ENCODE measurements around the gene GTPBP2.
"Not testable (repeated sequence)": the region's sequence is repeated elsewhere in the genome, so short reads cannot be mapped to it uniquely, and the experiment has no call there.

GTPBP2 gene

GRCh38 chr6:43658161-43658560 is 29.1 kb upstream of the GTPBP2 start:
- DNase-seq (ENCODE audit: low read depth), result no peak

DNA sequence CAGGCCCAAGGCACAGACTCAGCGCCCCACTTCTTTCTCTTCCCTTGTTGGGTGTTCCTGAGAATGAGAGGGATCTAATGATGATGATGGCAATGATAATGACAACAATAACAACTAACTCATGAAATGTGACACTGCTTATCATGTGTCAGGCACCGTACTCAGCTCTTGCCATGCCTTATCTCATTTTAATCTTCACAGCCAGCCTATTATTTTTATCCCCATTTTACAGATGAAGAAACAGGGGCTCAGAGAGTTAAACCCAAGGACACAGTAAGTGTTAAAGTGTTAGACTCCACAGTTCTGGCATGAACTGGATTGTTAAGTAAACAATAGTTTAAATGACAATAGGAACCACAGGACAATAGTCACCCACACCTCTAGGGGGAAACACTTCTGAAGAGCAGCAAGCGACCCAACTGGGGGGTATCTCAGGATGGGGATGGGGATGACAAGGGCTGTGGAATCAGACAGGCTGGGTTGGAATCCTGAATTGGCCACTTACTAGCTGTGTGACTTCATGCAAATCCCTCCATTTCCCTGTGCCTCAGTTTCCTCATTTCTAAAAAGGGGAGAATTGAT is 28.2 kb upstream of the GTPBP2 start:
- no peak for DNase-seq (ENCODE audit: low read depth)

DNA sequence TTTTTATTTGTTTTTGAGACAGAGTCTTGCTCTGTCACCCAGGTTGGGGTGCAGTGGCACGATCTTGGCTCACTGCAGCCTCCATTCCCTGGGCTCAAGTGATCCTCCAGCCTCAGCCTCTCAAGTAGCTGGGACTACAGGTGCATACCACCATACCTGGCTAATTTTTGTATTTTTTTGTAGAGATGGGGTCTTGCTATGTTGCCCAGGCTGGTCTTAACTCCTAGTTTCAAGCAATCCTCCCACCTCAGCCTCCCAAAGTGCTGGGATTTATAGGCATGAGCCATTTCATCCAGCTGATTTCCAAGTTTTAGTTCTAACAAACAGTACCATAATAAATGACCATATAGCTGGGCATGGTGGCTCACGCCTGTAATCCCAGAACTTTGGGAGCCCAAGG is 23.8 kb upstream of the GTPBP2 start:
- DNase-seq (ENCODE audit: low read depth), result not testable (repeated sequence)

- DNase-seq (ENCODE audit: low read depth), result no peak
Observed at GRCh38 chr6:43648248-43648647, 19.2 kb upstream of the GTPBP2 start.

DNA sequence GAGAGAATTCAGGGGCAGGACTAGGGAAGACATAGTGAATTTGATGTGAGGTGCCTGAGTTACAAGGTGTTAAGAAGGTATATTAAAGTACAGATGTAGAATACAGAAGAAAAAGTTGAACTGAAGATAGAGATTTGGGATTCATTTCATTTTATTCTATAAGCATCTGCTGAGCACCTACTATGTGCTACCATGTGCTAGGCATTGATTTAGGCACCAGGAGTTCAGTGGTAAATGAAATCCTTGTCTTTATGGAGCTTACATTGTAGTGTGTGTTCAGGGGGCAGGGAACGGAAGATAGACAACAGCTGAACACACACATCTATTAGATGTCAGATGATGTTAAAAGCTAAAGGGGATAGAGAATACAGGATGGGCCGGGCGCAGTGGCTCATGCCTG is 18.5 kb upstream of the GTPBP2 start:
- no peak for DNase-seq (ENCODE audit: low read depth)

GRCh38 chr6:43645613-43645964 is 16.5 kb upstream of the GTPBP2 start:
- DNase-seq (ENCODE audit: low read depth), result no peak

DNA sequence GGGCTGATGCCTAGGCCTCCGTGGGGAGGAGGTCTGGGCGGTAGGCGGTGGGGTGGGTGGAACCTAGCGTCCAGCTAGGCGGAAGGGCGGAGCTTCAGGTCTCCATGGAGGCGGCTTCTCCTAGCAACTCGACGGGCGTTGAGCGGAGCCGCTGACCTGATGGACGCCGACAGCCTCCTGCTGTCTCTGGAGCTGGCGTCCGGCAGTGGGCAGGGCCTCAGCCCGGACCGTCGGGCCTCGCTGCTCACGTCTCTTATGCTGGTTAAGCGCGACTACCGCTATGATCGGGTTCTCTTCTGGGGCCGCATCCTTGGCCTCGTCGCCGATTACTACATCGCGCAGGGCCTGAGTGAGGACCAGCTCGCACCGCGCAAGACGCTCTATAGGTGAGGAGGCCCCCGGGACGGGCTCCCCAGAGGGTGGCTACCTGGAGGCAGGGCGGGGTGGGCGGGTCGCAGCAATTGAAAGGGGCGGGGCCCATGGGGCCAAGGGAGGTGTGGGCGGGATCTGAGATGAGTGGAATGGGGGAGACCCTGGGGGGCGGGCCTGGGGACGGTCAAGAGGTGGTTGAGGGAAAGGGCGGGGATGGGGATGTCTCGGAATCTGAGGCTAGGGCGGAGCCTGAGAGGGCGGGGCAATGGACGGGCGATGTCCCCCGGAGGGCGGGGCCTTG is 16.0 kb upstream of the GTPBP2 start, which contains the start of gene RSPH9:
Gene RSPH9 (plus strand): TSS at position 97 of the 673 bp plus-strand sequence. CDS start 63 bp downstream, at position 160.
- DNase-seq (ENCODE audit: low read depth), result no peak

DNA sequence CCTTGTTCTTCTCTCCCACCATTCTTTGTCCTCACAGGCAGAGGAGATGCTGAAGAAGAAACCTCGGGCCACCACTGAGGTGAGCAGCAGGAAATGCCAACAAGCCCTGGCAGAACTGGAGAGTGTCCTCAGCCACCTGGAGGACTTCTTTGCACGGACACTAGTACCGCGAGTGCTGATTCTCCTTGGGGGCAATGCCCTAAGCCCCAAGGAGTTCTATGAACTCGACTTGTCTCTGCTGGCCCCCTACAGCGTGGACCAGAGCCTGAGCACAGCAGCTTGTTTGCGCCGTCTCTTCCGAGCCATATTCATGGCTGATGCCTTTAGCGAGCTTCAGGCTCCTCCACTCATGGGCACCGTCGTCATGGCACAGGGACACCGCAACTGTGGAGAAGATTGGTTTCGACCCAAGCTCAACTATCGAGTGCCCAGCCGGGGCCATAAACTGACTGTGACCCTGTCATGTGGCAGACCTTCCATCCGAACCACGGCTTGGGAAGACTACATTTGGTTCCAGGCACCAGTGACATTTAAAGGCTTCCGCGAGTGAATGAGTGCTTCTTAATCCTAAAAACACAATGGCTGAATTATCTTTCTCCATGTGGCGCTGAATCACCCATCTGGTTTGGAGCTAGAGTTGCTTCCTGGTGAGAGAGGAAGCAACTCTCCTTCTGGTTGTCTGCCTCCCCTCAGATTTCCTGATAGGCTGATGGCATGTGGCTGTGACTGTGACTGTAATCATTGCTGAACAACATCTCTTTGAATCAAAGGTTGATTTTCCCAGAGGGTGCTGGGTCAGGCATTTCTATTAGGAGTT is 11.1 kb upstream of the GTPBP2 start:
- DNase-seq (ENCODE audit: low read depth), result no peak

DNA sequence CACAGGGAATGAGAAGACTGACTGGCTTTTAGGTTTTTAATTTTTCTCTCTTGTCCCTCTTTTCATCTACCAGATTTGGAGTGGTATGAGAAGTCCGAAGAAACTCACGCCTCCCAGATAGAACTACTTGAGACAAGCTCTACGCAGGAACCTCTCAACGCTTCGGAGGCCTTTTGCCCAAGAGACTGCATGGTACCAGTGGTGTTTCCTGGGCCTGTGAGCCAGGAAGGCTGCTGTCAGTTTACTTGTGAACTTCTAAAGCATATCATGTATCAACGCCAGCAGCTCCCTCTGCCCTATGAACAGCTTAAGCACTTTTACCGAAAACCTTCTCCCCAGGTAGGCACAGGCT is 7.2 kb upstream of the GTPBP2 start:
- DNase-seq (ENCODE audit: low read depth), result no peak

GRCh38 chr6:43635387-43636307 is 6.6 kb upstream of the GTPBP2 start, which contains the start of gene MAD2L1BP:
Gene MAD2L1BP (plus strand): TSS chr6:43635840. CDS start chr6:43635876, 36 bp downstream.
- DNase-seq (ENCODE audit: low read depth), result no peak

- DNase-seq (ENCODE audit: low read depth), result no peak
Observed at GRCh38 chr6:43634702-43635303, 5.7 kb upstream of the GTPBP2 start.

- not testable (repeated sequence) for DNase-seq (ENCODE audit: low read depth)
Observed at GRCh38 chr6:43633002-43633401, 3.9 kb upstream of the GTPBP2 start.

DNA sequence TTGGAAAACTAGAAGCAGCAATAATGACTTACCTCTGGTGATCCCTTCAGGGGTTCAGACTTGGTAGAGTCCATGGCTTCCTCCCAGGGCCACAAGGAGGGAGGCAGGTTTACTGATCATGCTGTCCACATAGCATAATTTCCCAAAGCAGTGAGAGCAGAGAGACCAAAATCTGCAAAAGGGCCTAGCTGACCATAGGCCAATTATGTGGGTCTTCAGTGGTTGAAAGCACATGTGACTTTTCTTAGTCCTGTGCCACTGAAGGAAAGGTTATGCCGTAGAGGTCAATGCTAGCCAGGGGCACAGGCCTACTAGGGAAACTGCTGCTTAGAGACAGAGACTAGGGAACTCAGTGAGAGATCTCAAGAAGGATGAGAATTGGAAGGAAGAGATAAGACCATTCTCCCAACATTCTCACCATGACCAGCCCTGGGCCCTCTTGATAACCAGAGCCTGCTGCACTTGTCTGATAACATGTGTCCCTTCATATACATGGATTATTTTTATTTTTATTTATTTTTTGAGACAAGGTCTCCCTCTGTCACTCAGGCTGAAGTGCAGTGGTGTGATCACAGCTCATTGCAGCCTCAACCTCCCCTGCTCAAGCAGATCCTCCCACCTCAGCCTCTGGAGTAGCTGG is 2.0 kb upstream of the GTPBP2 start:
- DNase-seq (ENCODE audit: low read depth), result no peak

DNA sequence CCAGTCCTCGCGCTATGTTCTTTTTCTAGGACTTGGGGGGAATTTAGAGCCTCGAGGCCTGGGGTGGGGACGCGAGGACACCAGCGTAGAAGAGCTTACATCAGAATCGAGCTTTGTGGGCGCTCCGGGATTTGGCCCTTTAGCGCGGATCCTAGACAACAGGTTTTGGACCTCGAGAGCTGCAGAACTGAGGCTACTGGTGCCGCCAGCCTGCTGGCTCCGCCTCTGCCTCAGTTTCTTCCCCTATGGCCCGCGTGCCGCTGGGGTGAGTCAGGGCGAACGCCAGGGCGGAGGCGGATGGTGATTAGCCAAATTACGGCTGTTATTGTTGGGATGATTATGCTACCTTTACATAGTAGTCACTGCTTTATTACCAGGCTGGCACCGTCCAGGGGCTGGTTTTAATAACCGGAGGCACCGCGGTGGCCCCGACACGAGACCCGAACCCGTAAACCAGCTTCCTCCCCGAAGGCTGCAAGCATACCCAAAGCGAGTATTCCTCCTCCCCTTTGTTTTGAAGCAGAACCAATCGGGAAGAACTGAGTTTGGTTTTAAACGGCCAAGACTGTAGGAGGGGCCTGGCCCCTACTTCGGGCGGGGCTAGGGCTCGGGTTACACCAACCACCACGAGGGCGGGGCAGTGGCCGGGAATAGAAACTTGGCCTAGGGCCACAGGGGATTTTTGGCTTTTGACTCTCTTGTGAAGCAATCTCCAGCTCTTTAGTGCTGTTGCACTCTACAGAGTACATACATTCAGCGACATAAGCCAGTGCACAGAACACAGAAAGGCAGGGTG is 639 bp upstream of the GTPBP2 start:
- peak; percentile 97 for DNase-seq (ENCODE audit: low read depth)

DNA sequence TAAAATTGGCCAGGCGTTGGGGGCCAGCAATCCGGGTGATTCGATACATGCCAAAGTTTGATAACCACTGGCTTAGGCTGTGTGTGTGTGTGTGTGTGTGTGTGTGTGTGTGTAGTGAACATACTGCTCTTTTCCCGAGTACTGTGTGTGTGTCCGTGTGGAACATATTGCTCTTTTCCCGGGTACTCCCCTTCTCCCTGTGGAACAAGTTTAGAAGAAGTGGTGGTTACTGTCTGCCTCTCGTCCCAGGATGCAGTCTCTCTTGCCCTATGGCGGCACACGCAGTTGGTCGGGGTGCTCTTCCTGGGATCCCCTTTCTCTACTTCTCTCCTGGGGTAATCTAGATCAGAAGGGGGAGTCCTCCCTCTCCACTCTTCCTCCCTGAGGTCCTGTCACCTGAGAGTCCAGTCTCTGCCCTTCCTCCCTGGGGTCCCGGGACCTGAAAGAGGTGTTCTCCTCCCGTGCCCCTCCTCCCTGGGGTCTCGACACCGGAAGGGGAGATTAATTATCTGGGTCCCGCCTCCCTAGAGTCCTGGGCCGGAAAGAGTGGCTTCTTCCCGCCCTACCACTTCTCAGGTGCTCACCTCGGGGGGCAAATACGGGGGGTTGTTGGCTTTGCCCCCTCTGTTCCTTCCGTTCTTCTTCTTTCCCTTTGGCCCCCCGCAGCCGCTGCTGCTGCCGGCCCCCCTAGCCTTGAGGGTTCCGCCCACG is 516 bp downstream of the GTPBP2 start:
- DNase-seq (ENCODE audit: low read depth), result no peak

- peak; percentile 95 for DNase-seq (ENCODE audit: low read depth)
Observed at GRCh38 chr6:43627008-43627825, 1.8 kb downstream of the GTPBP2 start.

- no peak for DNase-seq (ENCODE audit: low read depth)
Observed at GRCh38 chr6:43625393-43625992, 3.6 kb downstream of the GTPBP2 start.

- DNase-seq (ENCODE audit: low read depth), result no peak
Observed at GRCh38 chr6:43624786-43625288, 4.2 kb downstream of the GTPBP2 start.
